Measurements from ENCODE around the gene PTPRK. TPM values are rescaled to one million over a fixed set of nuclear protein-coding genes. Genes with fewer than 3 reads are reported as not detected.

Gene PTPRK
- 59.3 and 85.9 TPM in 2 replicates for total RNA-seq

DNA sequence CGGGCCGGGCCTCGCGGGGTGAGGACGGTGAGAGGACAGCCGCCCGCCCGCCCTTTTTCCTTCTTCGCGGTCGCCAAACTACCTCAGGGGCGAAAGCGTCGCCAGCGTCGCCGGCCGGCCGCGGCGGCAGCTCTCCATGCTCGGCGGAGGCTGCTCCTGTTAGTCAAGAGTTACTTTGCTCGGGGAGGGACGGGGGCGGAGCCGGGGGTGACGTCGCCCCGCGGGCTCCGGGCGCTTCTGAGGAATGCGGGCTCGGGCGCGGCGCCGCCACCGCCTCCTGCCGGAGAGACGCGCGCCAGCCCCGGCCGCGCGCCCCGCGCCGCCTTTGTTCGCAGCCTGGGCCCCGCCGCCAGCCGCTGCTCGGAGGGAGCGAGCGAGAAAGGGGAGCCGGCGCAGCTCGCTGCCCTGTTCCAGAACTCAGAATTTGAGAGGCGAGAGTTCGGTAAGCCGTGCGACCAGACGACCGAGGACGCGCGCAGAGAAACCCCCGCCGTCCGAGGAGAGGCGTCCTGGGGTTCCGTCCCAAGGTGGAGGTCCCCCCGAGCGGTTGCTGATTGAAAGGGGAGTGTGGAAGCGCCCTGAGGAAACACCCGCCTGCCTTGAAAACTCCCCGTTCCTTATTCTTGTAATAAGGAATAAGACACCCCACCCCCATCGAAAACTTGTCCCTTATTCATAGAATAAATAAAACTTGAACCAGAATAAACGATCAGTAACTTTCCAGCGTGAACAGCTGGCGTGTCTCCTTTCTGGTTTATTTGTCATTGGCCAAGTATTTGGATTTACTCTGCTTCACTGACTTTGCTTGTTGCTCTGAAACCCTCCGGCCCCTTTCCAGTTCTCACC lies at the start of gene PTPRK:
PTPRK (minus strand) TSS at position 164 of the 846 bp plus-strand sequence. CDS start 241 bp downstream, outside the sequence.

Measured in smooth muscle cell of bladder (primary cell).